ENCODE measurements around the gene PTCH1. TPM values are rescaled to one million over a fixed set of nuclear protein-coding genes. Genes with fewer than 3 reads are reported as not detected.

The PTCH1 gene
- total RNA-seq, 3 donors from 2014 or later = 6.6 to 9.9 (median 6.6) TPM

DNA sequence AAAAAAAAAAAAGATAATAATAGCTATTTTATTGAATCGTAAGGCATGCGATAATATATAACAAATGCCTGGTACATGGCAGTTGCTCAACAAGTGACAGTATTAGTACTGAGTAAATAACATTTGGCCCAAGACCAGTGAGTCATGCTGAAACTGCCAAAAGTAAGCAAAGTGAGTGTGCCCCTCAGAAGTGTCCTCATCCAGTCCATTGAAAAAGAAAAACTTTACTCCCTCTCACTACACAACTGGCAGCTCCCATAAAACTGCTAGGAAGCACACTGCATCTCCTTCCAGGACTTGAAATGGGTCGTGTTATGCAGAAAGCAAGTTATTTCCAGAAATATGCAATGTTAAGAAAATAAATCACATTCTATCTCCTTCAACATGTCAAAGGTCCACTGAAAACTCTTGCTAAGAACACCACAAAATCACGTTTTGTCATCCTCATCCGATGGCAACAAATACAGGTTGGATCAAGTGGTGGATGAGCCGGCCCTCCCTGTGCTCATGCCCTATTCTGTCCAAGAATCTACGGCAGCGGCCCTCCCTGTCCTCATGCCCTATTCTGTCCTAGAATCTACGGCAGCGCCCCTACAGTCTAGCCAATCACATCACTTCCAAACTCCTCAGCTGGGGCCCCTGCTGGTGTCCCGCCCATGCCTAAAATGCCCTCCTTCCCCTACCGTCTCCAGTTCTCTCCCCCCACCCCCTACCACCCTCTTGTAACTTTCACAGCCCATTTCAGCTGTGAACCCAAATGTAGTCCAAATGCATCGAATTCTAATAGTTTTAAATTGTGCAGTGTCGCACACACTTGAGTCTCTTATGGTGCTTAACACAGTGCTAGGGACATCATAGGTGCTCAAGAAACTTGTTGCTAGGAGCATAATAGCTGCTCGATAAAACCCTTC lies 12.5 kb downstream of the PTCH1 start:
- intact Hi-C loops (cut with DNase I; ENCODE audit: low total_unique reads) = no loop called here
- Histone ChIP-seq H3K9me3 (no peaks in the 10 kb centered on the region), H3K27me3 (no peaks in the 10 kb centered on the region), H3K36me3 (no peaks in the 10 kb centered on the region), H3K27ac (no peak overlapping the region), H3K4me3 (peak overlapping the region in 1 of 3 donors; percentile 75), H3K4me1 (no peaks in the 10 kb centered on the region)
- no peak for TF ChIP-seq POLR2A (IDR thresholded peaks at IDR 0.05)
- no peak for DNase-seq (ENCODE audit: low spot score in 2 of 2)

DNA sequence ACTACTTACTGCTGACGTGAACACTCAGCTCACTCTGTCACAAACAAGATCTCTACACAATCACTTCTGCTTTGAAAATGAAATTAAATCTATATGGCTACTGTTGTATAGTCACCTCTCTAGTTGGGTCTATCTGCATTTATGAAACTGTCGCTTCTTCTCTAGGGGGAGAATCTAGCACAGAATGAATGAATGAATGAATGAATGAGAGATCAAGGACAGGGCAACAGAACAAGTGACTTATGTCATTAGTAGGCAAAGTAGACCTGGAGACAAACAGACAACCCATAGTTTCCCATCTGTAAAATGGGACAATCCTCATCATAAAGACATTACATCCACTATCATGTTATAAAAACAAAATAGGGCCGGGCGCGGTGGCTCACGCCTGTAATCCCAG lies 13.4 kb downstream of the PTCH1 start:
- intact Hi-C loops (cut with DNase I; ENCODE audit: low total_unique reads) = no loop called here
- Histone ChIP-seq H3K9me3 (no peaks in the 10 kb centered on the region), H3K27me3 (no peaks in the 10 kb centered on the region), H3K27ac (no peak overlapping the region), H3K4me3 (no peak overlapping the region), H3K4me1 (no peaks in the 10 kb centered on the region), H3K36me3 (no peaks in the 10 kb centered on the region)
- TF ChIP-seq POLR2AphosphoS5 (IDR thresholded peaks at IDR 0.05) (no peak), POLR2A (IDR thresholded peaks at IDR 0.05) (no peak)
- TF ChIP-seq, protein P1, sequence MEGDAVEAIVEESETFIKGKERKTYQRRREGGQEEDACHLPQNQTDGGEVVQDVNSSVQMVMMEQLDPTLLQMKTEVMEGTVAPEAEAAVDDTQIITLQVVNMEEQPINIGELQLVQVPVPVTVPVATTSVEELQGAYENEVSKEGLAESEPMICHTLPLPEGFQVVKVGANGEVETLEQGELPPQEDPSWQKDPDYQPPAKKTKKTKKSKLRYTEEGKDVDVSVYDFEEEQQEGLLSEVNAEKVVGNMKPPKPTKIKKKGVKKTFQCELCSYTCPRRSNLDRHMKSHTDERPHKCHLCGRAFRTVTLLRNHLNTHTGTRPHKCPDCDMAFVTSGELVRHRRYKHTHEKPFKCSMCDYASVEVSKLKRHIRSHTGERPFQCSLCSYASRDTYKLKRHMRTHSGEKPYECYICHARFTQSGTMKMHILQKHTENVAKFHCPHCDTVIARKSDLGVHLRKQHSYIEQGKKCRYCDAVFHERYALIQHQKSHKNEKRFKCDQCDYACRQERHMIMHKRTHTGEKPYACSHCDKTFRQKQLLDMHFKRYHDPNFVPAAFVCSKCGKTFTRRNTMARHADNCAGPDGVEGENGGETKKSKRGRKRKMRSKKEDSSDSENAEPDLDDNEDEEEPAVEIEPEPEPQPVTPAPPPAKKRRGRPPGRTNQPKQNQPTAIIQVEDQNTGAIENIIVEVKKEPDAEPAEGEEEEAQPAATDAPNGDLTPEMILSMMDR (IDR thresholded peaks at IDR 0.05) = no peak
- no peak for DNase-seq (ENCODE audit: low spot score in 2 of 2)

DNA sequence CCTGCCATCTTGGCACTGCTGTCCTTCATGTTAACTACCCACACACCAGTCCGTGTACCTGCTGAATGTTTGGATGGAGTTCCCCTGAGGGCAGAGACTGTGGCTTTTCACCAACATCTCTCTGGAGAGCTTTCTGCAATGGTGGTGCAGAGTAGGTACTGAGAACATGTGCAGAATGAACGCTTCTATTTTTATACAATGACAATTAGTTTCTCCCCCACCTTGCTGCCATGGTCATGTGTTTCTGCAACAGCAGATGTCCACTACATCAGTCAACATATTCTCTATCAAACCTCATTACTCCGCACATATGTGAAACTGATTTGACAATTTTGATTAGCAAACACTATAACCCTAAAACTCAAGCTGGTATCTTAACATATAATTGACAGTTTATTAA lies 14.5 kb downstream of the PTCH1 start:
- Histone ChIP-seq H3K4me1 (no peaks in the 10 kb centered on the region), H3K4me3 (no peak overlapping the region), H3K36me3 (no peaks in the 10 kb centered on the region), H3K27me3 (no peaks in the 10 kb centered on the region), H3K27ac (no peak overlapping the region), H3K9me3 (no peaks in the 10 kb centered on the region)
- TF ChIP-seq POLR2AphosphoS5 (IDR thresholded peaks at IDR 0.05) = no peak
- TF ChIP-seq, protein P1 (IDR thresholded peaks at IDR 0.05) = no peak
- TF ChIP-seq POLR2A (IDR thresholded peaks at IDR 0.05) = no peak
- DNase-seq (ENCODE audit: low spot score in 2 of 2) = no peak
- intact Hi-C loops (cut with DNase I; ENCODE audit: low total_unique reads) = no loop called here

DNA sequence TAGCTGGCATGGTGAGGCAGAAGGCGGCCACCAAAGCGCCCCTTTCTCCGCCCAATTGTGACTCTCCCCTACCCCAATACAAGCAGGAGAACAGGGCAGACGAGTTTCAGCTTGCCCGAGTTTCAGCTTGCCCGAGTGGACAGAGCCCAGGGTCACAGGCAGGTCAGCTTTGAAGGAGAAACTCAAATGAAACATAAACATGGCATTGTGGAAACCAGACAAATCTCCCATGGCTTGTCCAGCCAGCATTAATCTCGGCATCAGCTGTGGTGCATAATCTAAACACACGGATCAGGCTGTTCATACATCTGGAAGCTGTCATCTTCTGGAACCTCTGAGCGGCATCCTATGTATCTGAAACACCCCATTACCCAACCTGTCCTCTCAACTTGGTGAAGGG lies 16.9 kb downstream of the PTCH1 start:
- H3K9me3 ChIP-seq = no peaks in the 10 kb centered on the region
- no peak for DNase-seq (ENCODE audit: low spot score in 2 of 2)
- no peak overlapping the region for H3K4me3 ChIP-seq
- intact Hi-C loops (cut with DNase I; ENCODE audit: low total_unique reads) = no loop called here
- no peaks in the 10 kb centered on the region for H3K4me1 ChIP-seq
- H3K27ac ChIP-seq = no peak overlapping the region
- TF ChIP-seq POLR2AphosphoS5 (IDR thresholded peaks at IDR 0.05) (no peak), POLR2A (IDR thresholded peaks at IDR 0.05) (no peak)
- TF ChIP-seq, protein P1 (IDR thresholded peaks at IDR 0.05) = no peak
- no peaks in the 10 kb centered on the region for H3K27me3 ChIP-seq
- no peaks in the 10 kb centered on the region for H3K36me3 ChIP-seq

DNA sequence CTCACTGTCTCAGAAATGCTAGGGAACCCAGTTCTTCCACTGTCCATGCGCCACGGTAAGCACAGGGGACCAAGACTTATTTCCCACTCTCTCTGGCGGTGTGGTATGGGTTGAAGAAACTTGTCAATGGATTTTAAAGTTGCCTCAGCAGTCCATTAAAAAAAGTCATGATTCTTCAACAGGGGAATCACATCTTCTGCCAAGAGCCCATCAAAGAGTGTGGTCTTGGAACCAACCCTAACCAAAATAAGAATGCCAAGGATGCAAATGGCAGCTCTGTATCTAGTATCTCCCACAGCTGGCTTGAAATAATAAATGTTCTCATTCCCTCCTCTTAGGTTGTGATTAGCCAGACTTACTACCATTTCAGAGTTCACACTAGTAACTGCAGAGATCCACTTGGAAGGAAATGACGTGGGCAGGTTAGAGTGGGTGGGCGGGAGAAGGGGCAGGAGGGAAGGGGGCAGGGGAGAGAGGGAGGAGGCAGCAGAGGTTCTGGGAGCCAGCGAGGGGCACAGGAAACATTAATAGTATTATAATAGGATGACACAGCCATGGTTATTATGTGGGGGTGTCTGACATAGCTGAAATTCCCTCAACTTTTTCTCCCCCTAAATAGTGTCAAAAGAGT lies 17.6 kb downstream of the PTCH1 start:
- Histone ChIP-seq H3K36me3 (no peaks in the 10 kb centered on the region), H3K27ac (peak overlapping the region in 1 of 2 donors; percentile 7), H3K9me3 (no peaks in the 10 kb centered on the region), H3K4me1 (no peaks in the 10 kb centered on the region), H3K27me3 (no peaks in the 10 kb centered on the region), H3K4me3 (no peak overlapping the region)
- no peak for DNase-seq (ENCODE audit: low spot score in 2 of 2)
- intact Hi-C loops (cut with DNase I; ENCODE audit: low total_unique reads) = no loop called here
- TF ChIP-seq POLR2A (IDR thresholded peaks at IDR 0.05) = no peak
- TF ChIP-seq, protein P1 (IDR thresholded peaks at IDR 0.05) = no peak
- no peak for TF ChIP-seq POLR2AphosphoS5 (IDR thresholded peaks at IDR 0.05)
